HFF-Myc (cell line): ENCODE data around the gene DLEU7.

Experiments used
- DNase-seq: peaks from one replicate; pipeline ENCODE4 v3.0.0-alpha.2; 2011; ENCODE audit warnings: low read depth; ENCODE audit errors: extremely low read depth
- H3K4me3 ChIP-seq: replicated peaks from 2 replicates; pipeline ENCODE4 v1.5.1; 2011; ENCODE audit warnings: low read depth, mild to moderate bottlenecking, control low read depth, low read length
- CTCF ChIP-seq: IDR thresholded peaks from 2 replicates; pipeline ENCODE4 v1.5.1; 2012; ENCODE audit warnings: mild to moderate bottlenecking, low read depth, low read length, control low read depth; ENCODE audit errors: missing control alignments

Gene DLEU7

GRCh38 chr13:50843257-50844083, at the start of gene DLEU7:
TSS of gene DLEU7 (minus strand) at chr13:50843692. CDS start at chr13:50843646, 46 bp downstream.
- H3K4me3 ChIP-seq: no peak within 1 kb of the TSS
- DNase-seq: no peak
- no peak for TF ChIP-seq CTCF

- TF ChIP-seq CTCF: no peak
- DNase-seq: no peak
- no peak overlapping the region for H3K4me3 ChIP-seq
Measured at GRCh38 chr13:50892210-50892944, 48.9 kb upstream of the DLEU7 start.

GRCh38 chr13:50891206-50891605, 47.7 kb upstream of the DLEU7 start:
- TF ChIP-seq CTCF: no peak
- H3K4me3 ChIP-seq: no peak overlapping the region
- no peak for DNase-seq

GRCh38 chr13:50889317-50889716, 45.8 kb upstream of the DLEU7 start:
- no peak for TF ChIP-seq CTCF
- no peak overlapping the region for H3K4me3 ChIP-seq
- DNase-seq: no peak

GRCh38 chr13:50888362-50888761, 44.9 kb upstream of the DLEU7 start:
- H3K4me3 ChIP-seq: no peak overlapping the region
- TF ChIP-seq CTCF: no peak
- DNase-seq: no peak

GRCh38 chr13:50887151-50887550, 43.7 kb upstream of the DLEU7 start:
- H3K4me3 ChIP-seq: no peak overlapping the region
- no peak for DNase-seq
- no peak for TF ChIP-seq CTCF
